Right atrium auricular region (tissue), 2 donors: ENCODE data around the gene HMX2. TPM values are rescaled to one million over a fixed set of nuclear protein-coding genes. Genes with fewer than 3 reads are reported as not detected.

Experiments
- DNase-seq: peaks from one replicate; pipeline ENCODE4 v3.0.0-alpha.2; 2019; ENCODE audit warnings: low spot score
- H3K27ac ChIP-seq, 2 donors: fragments of 200-600 bp; sonication (generic); 1 replicate in 1 of 2; 2 replicates in 1 of 2; pipeline ENCODE4 v1.5.1; 2016 to 2019
- H3K27me3 ChIP-seq, 2 donors: fragments of 200-600 bp; sonication (generic); one replicate each; pipeline versions ENCODE4 v1.5.1 to v1.6.0; 2017 to 2019
- H3K36me3 ChIP-seq: fragments of 200-600 bp; sonication (generic); one replicate; pipeline ENCODE4 v1.5.1; 2016
- H3K4me1 ChIP-seq, 2 donors: fragments of 200-600 bp; sonication (generic); one replicate each; pipeline versions ENCODE4 v1.5.1 to v1.6.0; 2017 to 2019
- H3K4me3 ChIP-seq, 2 donors: fragments of 200-600 bp; sonication (generic); 1 replicate in 1 of 2; 2 replicates in 1 of 2; pipeline ENCODE4 v1.5.1; 2017 to 2019; ENCODE audit warnings: mild to moderate bottlenecking in 1 of 2, moderate library complexity in 1 of 2
- H3K9me3 ChIP-seq, 2 donors: fragments of 200-600 bp; sonication (generic); one replicate each; pipeline ENCODE4 v1.5.1; 2019
- CTCF ChIP-seq, 2 donors: fragments of 200-600 bp; sonication (generic); IDR thresholded peaks; one replicate each; pipeline ENCODE4 v1.5.1; 2019; ENCODE audit warnings: antibody characterized with exemption in 2 of 2
- total RNA-seq, 2 donors: library from RNA; depleted of rRNA; stranded (reverse); fragments of >200 nt; gene quantifications; one replicate each; pipeline ENCODE4 v1.1.0, GENCODE V29; 2016

The HMX2 gene
- total RNA-seq, 2 donors from 2014 or later, result not detected

GRCh38 chr10:123109466-123109865, 38.5 kb upstream of the HMX2 start:
- Histone ChIP-seq H3K4me3 (no peak overlapping the region), H3K27ac (no peak overlapping the region), H3K27me3 (no peaks in the 10 kb centered on the region), H3K9me3 (no peaks in the 10 kb centered on the region), H3K4me1 (no peaks in the 10 kb centered on the region), H3K36me3 (no peaks in the 10 kb centered on the region)
- no peak for TF ChIP-seq CTCF (IDR thresholded peaks at IDR 0.05)
- no peak for DNase-seq

GRCh38 chr10:123117644-123118417, 30.1 kb upstream of the HMX2 start:
- DNase-seq, result no peak
- Histone ChIP-seq H3K4me3 (no peak overlapping the region), H3K27me3 (peaks cover 0 to 2% of the 10 kb centered on the region in 2 donors), H3K27ac (no peak overlapping the region), H3K9me3 (no peaks in the 10 kb centered on the region), H3K4me1 (no peaks in the 10 kb centered on the region), H3K36me3 (no peaks in the 10 kb centered on the region)
- TF ChIP-seq CTCF (IDR thresholded peaks at IDR 0.05), result no peak

- no peak for DNase-seq
- TF ChIP-seq CTCF (IDR thresholded peaks at IDR 0.05), result no peak
- no peak overlapping the region for H3K27ac ChIP-seq
- H3K4me3 ChIP-seq, result no peak overlapping the region
- H3K9me3 ChIP-seq, result no peaks in the 10 kb centered on the region
- no peaks in the 10 kb centered on the region for H3K4me1 ChIP-seq
- H3K36me3 ChIP-seq, result no peaks in the 10 kb centered on the region
- H3K27me3 ChIP-seq, result peaks cover 0 to 2% of the 10 kb centered on the region in 2 donors
Observed at GRCh38 chr10:123119081-123119480, 28.9 kb upstream of the HMX2 start.

GRCh38 chr10:123126246-123126645, 21.7 kb upstream of the HMX2 start:
- H3K4me3 ChIP-seq, result no peak overlapping the region
- H3K27me3 ChIP-seq, result peaks cover 0 to 1% of the 10 kb centered on the region in 2 donors
- H3K27ac ChIP-seq, result no peak overlapping the region
- DNase-seq, result no peak
- H3K36me3 ChIP-seq, result no peaks in the 10 kb centered on the region
- TF ChIP-seq CTCF (IDR thresholded peaks at IDR 0.05), result no peak
- peaks cover 0 to 13% of the 10 kb centered on the region in 2 donors for H3K9me3 ChIP-seq
- no peaks in the 10 kb centered on the region for H3K4me1 ChIP-seq

- H3K9me3 ChIP-seq, result peaks cover 0 to 13% of the 10 kb centered on the region in 2 donors
- no peak overlapping the region for H3K4me3 ChIP-seq
- no peak for DNase-seq
- TF ChIP-seq CTCF (IDR thresholded peaks at IDR 0.05), result no peak
- peaks cover 21 to 29% of the 10 kb centered on the region in 2 donors for H3K27me3 ChIP-seq
- H3K36me3 ChIP-seq, result no peaks in the 10 kb centered on the region
- peaks cover 0 to 22% of the 10 kb centered on the region in 2 donors for H3K4me1 ChIP-seq
- H3K27ac ChIP-seq, result no peak overlapping the region
Observed at GRCh38 chr10:123129618-123130271, 18.2 kb upstream of the HMX2 start.
